Right cardiac atrium (tissue), 5 donors: ENCODE data around the gene KIF1B. TPM values are rescaled to one million over a fixed set of nuclear protein-coding genes. Genes with fewer than 3 reads are reported as not detected.
A peak's percentile ranks its signal among the peaks of the same experiment; 100 is the strongest.

ENCODE experiments used
- ATAC-seq, 2 donors: fragments of 200-7000 bp; cut with Tn5 transposase; one replicate each; pipeline versions ENCODE4 v1.8.0 to v1.9.1; 2020; ENCODE audit warnings: moderate library complexity in 2 of 2, mild to moderate bottlenecking in 1 of 2
- DNase-seq, 3 donors: peaks; one replicate each; pipeline ENCODE4 v3.0.0-alpha.2; 2020
- H3K27ac ChIP-seq: one replicate; pipeline ENCODE4 v1.5.1; 2013; ENCODE audit warnings: mild to moderate bottlenecking, low read length, control low read depth, moderate library complexity
- H3K27me3 ChIP-seq: one replicate; pipeline ENCODE4 v1.6.1; 2013; ENCODE audit not compliant: control insufficient read depth, insufficient read depth
- H3K4me1 ChIP-seq: one replicate; pipeline ENCODE4 v1.6.1; 2013; ENCODE audit warnings: low read length; ENCODE audit not compliant: control insufficient read depth, insufficient read depth
- H3K4me3 ChIP-seq: one replicate; pipeline ENCODE4 v1.5.1; 2013; ENCODE audit warnings: low read length, control low read depth
- H3K9me3 ChIP-seq: one replicate; pipeline ENCODE4 v1.6.1; 2013; ENCODE audit warnings: low read length; ENCODE audit not compliant: control insufficient read depth
- WGBS: extraction: QIAGEN DNeasy Blood & Tissue Kit; methylation state at CpG from one replicate; pipeline ENCODE4 v1.1.7; 2013; 5-methylcytosine and 5-hydroxymethylcytosine counted together
- intact Hi-C, 4 donors: fragments of 100-400 bp; cut with DNase I; formaldehyde crosslinking; loops; one replicate each; pipeline versions ENCODE4 v1.11.0 to v1.14.0; 2022 to 2023
- microRNA-seq, 2 donors: library from miRNA; unstranded; fragments of <30 nt; microRNA quantifications; one replicate each; pipeline ENCODE4 v1.2.0, GENCODE V29; 2020 to 2021
- polyA plus RNA-seq: library from polyadenylated mRNA; stranded (reverse); fragments of 200-250 nt; gene quantifications from one replicate; pipeline ENCODE4 v1.2.3, GENCODE V29; 2013
- total RNA-seq, 4 donors: library from RNA; stranded (reverse); fragmentation: NEBNext Ultra II Directional; extraction: Animal tissue kit (Norgen Biotek cat#: 25700); gene quantifications; one replicate each; pipeline ENCODE4 v1.2.1, GENCODE V29; 2021
- donor health status: healthy with polysubstance abuse.
- donor health status: DM: no; HTN: yes; CAD: no.
- donor health status: DM: no; HTN: no; CAD: no.
- donor health status: DM: no; HTN: yes; CAD: no; lungs with severe emphysema.
- donor health status: DM: yes; HTN: yes; CAD: no.

KIF1B gene
- total and polyA plus RNA-seq, 5 donors = 23.8 to 67.9 (median 62.2) TPM

DNA sequence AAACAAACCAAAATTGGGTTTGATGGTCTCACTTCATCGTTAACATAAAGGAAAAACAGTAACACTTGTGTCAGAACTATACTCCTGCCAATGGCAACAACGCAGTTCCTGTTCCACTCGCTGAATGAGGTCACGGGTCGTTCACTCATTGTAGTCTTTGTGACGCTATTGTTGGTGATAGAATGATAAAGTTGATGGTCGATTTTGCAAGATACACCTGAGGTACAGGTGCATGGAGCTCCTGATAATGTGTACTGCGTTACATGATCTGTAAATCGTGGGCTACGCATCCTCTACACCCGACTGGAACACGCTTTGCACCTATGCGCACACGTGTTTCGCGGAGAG, 219.5 kb downstream of the KIF1B start:
- Histone ChIP-seq H3K4me3 (peak overlapping the region; percentile 2), H3K27ac (no peak overlapping the region), H3K4me1 (peaks cover 5% of the 10 kb centered on the region), H3K27me3 (no peaks in the 10 kb centered on the region), H3K9me3 (no peaks in the 10 kb centered on the region)
- intact Hi-C loops = loop anchor here (2.0 to 10.0 kb wide), 5 partner anchors 53 to 65 kb away; no protein-coding TSS in a partner anchor
- whole genome bisulfite sequencing = 12% methylated on average over 16 of the region's 16 CpGs
- no peak for DNase-seq
- ATAC-seq = peak in 1 of 2 donors; percentile 11

GRCh38 chr1:10430216-10431069, 220.1 kb downstream of the KIF1B start, which contains the start of gene CENPS:
CENPS (plus strand) TSS chr1:10430433; CDS start chr1:10430518, 85 bp downstream.
- peak; percentile 96 to 98 (median 97) for DNase-seq
- ATAC-seq = peak; percentile 97 to 98
- H3K27ac ChIP-seq = peak within 1 kb of the TSS; percentile 31
- peak within 1 kb of the TSS; percentile 85 for H3K4me3 ChIP-seq
- intact Hi-C loops = loop anchor here in 2 of 4 donors (2.0 to 10.0 kb wide), 2 partner anchors 64 kb away; no protein-coding TSS in a partner anchor
- H3K27me3 ChIP-seq = no peaks in the 10 kb centered on the region
- H3K4me1 ChIP-seq = peaks cover 5% of the 10 kb centered on the region
- H3K9me3 ChIP-seq = no peaks in the 10 kb centered on the region
- under 1% methylated on average over 95 of the region's 95 CpGs for WGBS

Small RNAs within 50 kb of the gene (microRNA-seq; reads per million reads assigned to microRNA genes)
- gene MIR1273D = 0 reads per million in 2 donors

Other genes starting within 250 kb of the KIF1B start
- gene RBP7, start 213.3 kb upstream of the KIF1B start, total RNA-seq = 10 to 100 TPM; 22.4 to 26.1 (median 25.1) TPM
- 89.8 TPM for gene RBP7, start 213.3 kb upstream of the KIF1B start, polyA plus RNA-seq
- 10 to 100 TPM; 53.8 to 90.5 (median 65.3) TPM for gene UBE4B, start 177.6 kb upstream of the KIF1B start, total RNA-seq
- 24.1 TPM for gene UBE4B, start 177.6 kb upstream of the KIF1B start, polyA plus RNA-seq
- 10 to 100 TPM; 30.8 to 38.8 (median 36.2) TPM for gene PGD, start 188.5 kb downstream of the KIF1B start, total RNA-seq
- 25.8 TPM for gene PGD, start 188.5 kb downstream of the KIF1B start, polyA plus RNA-seq
- 1 to 10 TPM; 5.2 to 9.7 (median 7.7) TPM for gene CENPS, start 219.9 kb downstream of the KIF1B start, total RNA-seq
- gene CENPS, start 219.9 kb downstream of the KIF1B start, polyA plus RNA-seq = 9.2 TPM
- gene CORT, start 239.5 kb downstream of the KIF1B start, total RNA-seq = under 1 TPM in 1 of 4 donors, not detected in 3; 0.35 TPM
- gene CORT, start 239.5 kb downstream of the KIF1B start, polyA plus RNA-seq = 0.16 TPM